ENCODE results near the gene RIOK3.
"Not testable (repeated sequence)": the region's sequence is repeated elsewhere in the genome, so short reads cannot be mapped to it uniquely, and the experiment has no call there.

Gene RIOK3

DNA sequence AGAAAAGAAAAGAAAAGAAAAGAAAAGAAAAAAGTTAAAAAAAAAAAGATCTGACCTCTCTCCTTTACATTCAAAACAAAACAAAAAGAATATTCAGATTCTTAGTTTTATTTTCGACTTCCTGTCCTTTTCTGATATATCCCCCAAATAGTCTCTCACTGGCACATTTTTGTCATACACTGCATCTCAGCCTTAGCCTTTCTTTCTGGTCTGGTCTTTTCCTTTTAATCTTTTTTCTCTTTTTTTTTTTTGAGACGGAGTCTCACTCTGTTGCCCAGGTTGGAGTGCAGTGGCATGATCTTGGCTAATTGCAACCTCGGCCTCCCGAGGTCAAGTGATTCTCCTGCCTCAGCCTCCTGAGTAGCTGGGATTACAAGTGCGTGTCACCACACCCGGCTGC is 1.6 kb upstream of the RIOK3 start:
- DNase-seq (ENCODE audit: low spot score): no peak

DNA sequence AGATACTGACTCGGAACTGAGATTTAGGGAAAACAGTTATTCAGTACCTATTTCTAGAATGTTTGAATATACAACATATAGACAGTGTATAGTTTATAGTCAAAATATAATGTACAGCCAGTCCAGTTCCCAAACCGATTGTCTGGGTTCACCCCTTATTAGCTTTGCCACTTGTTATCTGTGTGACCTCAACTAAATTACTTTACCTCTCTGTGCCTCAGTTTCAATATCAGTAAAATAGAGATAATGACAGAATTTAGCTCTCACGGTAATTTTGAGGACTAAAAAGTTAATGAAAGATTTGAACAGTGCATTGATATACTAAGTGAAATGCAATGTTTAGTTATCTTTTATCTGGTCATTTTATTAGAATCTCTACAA is 750 bp upstream of the RIOK3 start:
- DNase-seq (ENCODE audit: low spot score): no peak

DNA sequence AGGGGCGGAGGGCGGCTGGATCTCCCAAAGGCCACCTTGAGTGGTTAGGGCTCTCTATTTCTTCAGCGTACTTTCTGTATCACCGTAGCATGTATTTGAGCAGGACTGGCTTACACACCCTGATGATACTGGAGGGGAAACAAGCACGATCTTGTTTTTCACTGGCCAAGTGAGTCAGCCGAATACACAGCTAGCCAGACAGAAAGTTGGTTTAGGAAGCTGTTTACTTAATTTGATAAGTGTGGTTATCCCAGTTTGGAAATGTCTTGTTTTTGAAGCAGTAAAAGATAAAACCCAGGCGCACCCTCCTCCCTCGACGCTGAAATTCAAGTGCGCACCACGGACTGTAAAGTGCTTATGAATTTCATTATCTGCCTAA is 582 bp downstream of the RIOK3 start:
- DNase-seq (ENCODE audit: low spot score): peak; percentile 34

DNA sequence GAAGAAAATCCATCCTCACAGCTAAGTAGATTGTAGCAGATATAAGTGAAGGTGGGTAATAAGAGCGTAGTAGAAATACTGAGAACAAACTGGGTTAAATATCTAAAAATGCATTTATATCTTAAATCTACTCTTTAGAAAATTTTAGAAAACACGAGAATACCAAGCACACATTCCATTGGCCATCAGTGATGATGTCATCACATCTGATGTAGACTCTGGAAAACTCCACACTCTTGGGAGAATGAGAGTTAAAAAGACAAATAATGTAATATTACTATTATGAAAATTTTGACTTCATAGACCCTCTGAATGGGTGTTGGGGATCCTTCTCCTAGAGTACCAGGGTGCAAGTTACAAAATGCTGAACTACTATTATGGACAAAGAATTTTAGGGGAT is 3.7 kb downstream of the RIOK3 start:
- no peak for DNase-seq (ENCODE audit: low spot score)

DNA sequence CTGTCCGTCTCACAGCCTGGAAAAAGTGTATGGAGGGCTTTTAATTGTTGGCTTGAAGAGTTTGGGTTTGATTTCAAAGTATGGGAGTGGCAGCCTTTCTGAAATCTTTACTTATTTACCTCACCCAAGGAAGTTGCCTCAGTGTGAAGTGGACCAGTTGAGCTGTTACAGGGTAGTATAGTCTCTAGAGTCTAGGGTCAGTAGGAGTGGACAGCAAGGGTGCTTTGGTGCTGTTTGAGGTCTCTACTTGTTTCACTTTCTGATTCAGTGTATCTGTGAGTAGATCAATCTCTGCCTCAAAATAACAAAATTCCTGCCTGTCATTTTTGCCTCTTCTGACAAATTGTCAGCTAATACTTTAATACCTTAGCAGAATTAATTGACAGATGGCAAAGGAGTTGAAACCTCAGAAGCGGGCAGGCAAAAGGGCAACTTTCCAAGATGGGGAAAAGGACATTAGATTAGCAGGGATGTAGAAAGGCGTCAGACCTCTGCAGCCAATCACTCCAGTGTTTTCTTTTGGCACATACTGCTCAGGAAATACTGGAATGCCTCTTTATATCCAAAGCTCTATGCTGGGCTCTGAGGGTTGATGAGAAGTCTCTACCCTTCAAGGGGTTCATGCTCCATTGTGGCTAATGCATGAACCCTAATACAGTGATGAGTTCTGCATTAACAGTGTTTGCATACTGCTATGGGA is 5.9 kb downstream of the RIOK3 start:
- no peak for DNase-seq (ENCODE audit: low spot score)

DNA sequence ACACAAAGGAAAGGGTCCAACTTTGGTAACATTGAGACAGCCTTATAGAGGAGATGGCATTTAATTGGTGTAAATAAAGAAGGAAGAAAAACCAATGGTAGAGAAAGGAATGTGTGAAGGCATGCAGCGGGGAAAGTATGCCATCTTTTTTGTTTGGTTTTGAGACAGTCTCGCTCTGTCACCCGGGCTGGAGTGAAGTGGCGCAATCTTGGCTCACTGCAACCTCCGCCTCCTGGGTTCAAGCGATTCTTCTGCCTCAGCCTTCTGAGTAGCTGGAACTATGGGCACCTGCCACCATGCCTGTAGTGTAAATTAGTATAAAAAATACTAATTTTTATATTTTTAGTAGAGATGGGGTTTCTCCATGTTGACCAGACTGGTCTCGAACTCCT is 6.4 kb downstream of the RIOK3 start:
- no peak for DNase-seq (ENCODE audit: low spot score)

DNA sequence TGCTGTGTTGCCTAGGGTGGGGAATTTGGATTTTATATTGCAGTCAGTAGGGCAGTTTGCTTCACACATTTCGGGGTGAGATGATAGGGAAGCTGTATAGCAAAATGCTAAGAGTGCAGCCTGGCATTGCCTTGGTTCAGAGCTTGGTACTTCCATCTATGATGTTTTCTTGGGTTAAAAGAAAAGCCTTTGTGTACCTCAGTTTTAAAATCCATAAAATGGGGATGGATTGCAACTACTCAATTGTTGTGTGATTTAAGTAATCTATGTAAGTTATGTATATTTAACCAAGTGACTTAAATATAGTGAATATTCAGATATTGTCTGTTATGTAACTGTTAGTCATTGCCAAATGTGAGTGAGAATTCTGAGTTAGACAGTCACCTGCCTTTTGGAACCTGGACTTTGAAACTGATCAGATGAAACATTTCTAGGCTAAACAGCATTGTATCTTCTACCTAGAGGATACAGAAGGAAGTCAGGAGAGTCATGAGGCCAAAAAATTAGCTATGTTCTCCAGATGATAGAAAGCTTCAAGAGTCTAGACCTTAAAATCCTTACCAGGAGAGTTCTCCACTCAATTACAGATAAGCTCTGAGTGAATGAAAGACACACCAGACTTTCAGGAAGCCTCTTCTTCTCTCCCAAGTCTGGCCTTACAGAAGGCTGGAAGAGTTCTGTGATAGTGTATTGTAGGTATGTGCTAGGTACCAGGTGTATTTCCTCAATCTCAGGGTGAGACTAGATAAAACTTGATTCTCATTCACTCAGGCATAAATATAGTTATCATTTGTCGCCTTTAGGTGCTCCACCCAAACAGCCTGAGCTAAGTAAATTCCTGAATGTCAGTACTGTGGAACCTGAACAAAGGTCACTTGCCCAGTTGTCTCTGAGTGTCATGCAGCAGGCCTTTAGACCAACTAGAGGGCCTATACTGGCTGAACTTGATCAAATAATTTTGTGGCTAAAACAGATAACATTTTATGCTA is 7.5 kb downstream of the RIOK3 start:
- DNase-seq (ENCODE audit: low spot score): no peak

DNA sequence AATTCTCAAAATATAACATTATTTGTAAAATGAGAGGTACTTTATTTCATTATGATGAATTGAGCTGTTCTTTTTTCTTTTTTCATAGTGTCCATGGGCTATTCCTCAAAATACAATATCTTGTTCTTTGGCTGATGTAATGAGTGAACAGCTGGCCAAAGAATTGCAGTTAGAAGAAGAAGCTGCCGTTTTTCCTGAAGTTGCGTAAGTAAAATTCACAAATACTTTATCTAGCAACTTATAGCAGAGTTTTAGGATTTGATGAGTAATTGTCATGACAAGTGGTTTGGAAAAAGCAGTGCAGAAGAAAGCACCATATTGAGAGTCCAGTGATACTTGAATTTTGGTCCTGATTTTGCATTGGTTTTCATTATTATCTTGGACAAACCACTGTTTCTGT is 9.8 kb downstream of the RIOK3 start:
- no peak for DNase-seq (ENCODE audit: low spot score)

DNA sequence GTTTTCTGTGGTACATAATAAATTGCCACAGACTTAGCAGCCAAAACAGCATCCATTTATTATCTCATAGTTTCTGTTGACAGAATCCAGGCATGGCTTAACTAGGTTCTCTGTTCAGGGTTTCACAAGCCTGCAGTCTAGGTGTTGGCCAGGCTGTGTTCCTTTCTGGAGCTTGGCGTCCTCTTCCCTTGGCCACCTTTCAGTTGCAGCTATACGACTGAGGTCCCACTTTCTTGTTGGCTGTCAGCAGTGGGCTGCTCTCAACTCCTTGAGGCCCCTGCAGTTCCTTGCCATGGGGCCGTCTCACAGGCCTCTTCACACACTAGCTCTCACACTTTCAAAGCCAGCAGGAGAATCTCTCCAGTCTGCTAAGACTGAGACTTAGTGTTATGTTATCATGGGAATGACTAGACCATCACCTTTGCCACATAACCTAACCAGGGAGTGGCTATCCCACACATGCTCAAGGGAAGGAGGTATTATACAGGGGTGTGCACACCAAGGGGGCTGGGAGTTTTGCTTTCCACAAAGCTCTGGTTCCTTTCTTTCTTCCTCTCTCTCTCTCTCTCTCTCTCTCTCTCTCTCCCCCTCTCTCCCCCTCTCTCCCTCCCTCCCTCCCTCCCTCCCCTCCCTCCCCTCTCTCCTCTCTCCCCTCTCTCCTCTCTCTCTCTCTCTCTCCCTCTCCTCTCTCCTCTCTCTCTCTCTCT is 15.8 kb downstream of the RIOK3 start:
- no peak for DNase-seq (ENCODE audit: low spot score)

DNA sequence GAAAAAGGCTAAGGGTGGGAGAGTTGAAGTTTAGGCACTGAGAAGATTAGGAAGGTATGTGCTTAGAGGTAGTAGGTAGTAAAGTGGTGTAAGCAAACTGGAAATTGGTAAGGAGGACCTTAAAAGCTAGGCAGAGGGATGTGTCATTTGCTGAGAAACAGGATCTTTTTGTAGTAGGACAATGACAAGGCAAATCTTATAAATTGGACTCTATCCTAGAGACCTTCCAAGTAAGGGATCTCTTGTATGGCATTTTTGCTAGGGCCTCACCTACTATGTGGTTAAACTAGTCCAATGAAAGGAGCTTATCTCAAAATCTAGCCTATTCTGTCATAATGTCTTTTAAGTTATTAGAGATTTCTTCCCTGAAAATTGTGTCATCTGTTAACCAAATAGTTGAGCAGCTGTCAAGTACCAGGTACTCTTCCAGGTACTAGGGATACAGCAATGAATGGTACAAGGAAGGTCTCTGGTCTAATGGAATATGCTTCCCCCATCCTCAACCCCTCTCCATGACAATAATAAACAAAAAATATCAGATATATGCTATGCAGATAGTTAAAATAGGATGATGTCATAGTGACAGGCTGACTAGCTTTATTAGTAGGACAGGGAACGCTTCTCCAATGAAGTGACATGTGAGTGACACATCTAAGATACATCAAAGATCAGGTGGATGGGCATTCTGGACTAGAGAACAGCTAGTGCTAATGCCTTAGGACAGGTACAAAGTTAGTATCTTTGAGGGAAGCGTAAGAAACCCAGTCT is 17.7 kb downstream of the RIOK3 start:
- no peak for DNase-seq (ENCODE audit: low spot score)

DNA sequence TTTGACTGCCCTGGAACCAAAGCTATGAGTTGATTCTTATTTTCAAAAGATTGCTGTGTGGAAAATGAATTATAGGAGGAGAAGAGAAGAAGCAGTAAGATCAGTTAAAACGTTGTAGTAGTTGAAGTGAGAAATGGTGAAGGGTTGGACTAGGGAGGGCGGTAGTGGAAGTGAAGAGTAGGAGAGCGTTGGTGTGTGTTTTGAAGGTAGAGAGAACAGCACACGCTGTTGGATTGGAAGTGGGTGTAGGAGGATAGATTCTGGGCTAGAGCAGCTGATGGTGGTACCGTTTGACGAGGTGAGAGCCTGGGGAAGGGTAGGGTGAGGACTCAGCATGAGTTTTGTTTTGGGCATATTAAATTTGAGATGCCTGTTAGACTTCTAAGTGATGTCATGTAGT is 18.4 kb downstream of the RIOK3 start:
- DNase-seq (ENCODE audit: low spot score): no peak

DNA sequence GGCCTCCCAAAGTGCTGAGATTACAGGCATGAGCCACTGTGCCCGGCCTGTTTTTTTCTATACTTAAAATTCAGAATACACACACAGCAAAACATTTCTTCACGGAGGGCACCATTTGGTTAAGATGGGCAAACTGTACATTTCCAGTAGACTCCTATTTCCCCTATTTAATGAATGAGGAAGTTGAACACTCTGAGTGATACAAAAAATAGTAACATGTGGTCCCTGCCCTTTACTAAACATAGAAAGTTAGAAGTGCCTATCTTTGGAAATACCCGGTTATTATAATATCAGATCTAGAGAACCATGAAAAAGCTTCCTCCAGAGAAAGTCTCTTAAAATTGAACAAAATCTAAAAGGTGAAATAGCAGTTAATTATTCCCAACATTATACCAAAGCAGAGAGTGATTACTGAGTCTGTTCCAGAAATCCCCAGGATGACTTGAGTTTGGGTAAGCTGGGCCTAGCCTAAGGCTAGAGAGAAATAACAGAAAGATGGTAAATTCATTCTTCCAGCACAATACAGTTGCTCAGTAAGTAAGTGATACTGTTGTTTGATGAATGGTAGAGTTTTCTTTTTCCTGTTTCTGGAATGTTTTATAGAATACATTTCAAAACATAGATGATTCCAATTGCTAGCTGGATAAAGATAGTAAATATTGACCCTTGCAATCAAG is 26.9 kb downstream of the RIOK3 start:
- no peak for DNase-seq (ENCODE audit: low spot score)

DNA sequence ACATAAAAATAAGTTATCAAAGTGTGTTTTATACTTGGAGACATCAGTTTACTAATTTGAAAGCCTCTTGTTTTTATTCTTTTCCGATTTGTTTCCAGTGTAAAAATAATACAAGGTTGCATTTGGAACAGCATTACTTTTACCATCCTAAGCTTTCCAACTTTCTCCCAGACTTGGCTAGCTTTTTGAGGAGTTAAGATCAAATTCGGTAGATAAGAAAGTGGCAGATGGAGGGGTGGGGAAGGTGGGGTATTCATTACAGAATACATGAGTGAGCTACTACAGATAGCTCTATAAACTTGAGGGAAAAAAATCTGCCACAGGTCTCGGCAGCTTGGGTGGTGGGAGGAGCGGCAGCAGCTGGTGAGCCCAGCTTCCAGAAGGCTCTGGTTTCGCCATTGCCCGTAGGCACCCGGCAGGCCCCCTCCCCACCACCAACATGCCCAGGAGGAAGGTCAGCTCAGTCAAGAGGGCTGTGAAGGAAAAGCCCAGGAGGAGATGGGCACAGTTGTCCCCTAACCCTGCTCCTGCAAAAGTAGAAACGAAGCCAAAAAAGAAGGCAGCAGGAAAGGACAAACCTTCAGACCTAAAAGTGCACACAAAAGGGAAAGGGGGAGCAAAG is 31.6 kb downstream of the RIOK3 start:
- no peak for DNase-seq (ENCODE audit: low spot score)

DNA sequence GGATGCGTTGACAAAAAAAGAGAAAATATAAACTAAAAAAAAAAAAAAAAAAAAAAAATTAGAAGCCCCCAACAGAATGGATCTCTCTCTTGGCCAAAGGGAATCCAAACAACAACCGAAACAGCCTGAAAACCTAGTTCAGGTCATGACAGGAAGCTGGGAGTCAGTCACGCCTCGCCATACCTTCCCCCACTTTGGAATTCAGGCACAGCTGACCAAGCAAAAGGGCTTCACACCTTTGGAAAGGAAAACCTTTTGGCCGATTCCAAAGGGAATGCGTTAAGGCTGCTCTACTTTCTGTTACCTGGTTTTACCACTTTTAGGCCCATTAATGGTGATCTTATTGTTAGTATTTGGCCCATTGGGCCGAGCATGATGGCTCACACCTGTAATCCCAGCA is 32.3 kb downstream of the RIOK3 start:
- no peak for DNase-seq (ENCODE audit: low spot score)

DNA sequence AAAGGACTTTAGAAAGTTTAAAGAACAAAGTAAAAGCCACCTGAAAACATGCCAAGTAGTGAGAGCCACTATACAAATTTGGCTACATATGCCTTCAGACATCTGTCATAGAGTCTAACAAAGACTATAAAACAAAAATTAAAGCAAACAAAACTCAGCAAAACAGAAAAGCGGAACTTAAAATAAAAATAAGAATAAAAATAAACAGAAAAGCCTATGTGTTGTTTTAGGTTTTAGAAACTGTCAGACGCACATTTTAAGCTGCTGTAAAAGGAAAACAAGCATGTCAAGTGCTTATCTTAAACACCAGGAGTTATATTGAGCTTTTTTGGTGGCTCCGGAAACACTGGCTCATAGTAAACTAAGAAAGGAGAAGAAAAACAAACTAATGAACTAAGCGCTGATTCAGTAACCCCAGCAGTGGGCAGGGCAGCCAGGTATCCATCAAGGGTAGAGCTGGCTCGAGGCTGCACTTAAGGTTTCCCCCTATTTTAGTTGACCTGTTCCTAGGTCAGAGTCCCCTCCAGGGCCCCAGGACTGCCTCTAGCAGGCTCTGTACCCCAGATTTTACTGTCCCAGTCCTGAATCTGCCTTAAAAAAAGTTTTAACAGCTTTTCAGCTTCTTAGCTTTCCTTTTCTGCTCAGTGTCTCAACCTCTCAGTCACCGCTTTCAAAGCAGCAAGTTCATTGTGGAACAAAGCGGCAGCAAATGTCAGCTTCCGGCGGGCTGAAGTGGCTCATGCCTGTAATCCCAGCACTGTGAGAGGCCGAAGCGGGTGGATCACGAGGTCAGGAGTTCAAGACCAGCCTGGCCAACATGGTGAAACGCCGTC is 34.9 kb downstream of the RIOK3 start:
- peak; percentile 35 for DNase-seq (ENCODE audit: low spot score)

DNA sequence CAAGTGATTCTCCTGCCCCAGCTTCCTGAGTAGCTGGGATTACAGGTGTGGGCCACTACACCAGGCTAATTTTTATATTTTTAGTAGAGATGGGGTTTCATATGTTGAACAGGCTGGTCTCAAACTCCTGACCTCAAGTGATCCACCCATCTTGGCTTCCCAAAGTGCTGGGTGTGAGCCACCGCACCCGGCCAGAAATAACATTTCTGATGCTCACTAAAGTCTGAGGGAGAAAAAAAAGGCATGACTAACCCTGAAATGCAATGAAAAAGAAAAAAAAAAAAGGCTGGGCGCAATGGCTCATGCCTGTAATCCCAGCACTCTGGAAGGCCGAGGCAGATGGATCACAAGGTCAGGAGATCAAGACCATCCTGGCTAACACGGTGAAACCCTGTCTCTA is 36.5 kb downstream of the RIOK3 start:
- not testable (repeated sequence) for DNase-seq (ENCODE audit: low spot score)

DNA sequence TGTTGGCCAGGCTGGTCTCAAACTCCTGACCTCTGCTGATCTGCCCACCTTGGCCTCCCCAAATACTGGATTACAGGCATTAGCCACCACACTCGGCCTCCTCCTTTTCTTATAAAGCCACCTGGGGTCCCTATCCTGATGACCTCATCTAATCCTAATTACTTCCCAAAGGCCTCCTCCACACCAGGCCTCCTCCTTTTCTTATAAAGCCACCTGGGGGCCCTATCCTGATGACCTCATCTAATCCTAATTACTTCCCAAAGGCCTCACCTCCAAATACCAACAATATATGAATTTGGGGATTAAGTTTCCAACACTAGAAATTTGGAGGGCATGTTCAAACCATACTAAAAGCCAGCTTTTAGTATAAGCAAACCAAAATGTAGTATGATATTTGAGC is 40.6 kb downstream of the RIOK3 start:
- no peak for DNase-seq (ENCODE audit: low spot score)

DNA sequence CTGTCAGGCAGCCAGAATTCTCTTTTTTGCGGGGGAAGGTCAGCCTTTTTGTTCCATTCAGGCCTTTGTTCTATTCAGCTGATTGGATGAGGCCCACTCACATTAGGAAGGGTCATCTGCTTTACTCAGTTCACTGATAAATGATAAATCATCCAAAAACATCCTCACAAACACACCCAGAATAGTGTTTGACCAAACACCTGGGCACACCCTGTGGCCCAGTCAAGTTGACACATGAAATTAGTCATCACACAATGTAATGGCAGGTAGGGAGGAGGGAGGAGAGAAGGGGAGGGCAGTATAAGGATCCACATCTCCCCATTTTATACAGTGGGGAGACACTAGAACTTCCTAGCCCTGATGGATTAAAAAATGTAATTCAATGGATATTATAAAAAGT is 41.9 kb downstream of the RIOK3 start:
- DNase-seq (ENCODE audit: low spot score): no peak

DNA sequence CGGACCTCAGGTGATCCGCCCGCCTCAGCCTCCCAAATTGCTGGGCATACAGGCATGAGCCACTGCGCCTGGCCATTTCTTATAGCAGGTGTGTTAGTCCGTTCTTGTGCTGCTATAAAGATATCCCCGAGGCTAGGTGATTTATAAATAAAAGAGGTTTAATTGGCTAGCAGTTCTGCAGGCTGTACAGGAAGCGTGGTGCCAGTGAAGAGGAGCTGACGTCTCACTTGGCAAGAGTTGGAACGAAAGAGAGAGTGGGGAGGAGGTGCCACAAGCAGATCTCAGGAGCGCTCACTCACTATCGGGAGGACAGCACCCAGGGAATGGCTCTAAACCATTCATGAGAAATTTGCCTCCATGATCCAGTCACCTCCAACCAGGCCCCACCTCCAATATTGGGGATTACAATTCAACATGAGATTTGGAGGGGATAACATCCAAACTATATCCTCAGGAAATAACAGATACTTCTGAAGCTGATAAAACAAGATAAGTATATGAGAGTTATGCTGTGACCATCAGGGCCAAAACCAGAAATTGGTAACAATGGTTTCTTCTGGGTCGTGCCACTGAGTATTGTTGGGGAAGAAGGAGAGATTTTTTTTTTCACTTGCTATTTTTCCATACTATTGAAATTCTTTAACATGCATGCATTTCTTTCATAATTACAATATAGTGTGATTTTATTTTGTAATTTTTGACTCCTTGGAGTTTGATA is 42.8 kb downstream of the RIOK3 start:
- DNase-seq (ENCODE audit: low spot score): no peak

DNA sequence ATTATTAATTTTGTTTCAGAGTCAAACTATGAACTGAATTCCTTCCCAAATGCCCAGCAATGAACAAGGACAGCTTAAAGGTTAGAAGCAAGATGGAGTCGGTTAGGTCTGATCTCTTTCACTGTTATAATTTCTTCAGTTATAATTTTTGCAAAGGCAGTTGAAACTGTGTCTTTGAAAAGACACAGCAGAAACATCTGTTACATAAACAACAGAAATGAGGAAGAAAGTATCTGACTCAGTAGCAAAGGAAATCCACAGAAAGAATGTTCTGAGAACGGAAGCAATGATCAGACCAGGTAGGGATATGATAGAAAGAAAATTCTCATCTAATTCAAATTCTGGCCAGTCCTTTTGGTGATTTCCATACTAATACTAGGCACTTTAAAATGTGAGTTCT is 45.0 kb downstream of the RIOK3 start:
- no peak for DNase-seq (ENCODE audit: low spot score)

All from CD4-positive, alpha-beta T cell treated with Interleukin-2 at 100 ng/mL for 4 hours (primary cell).